Measurements from ENCODE around the gene CHIT1. TPM values are rescaled to one million over a fixed set of nuclear protein-coding genes. Genes with fewer than 3 reads are reported as not detected.

CHIT1 gene
- total RNA-seq, 1 donor: under 0.01 TPM

DNA sequence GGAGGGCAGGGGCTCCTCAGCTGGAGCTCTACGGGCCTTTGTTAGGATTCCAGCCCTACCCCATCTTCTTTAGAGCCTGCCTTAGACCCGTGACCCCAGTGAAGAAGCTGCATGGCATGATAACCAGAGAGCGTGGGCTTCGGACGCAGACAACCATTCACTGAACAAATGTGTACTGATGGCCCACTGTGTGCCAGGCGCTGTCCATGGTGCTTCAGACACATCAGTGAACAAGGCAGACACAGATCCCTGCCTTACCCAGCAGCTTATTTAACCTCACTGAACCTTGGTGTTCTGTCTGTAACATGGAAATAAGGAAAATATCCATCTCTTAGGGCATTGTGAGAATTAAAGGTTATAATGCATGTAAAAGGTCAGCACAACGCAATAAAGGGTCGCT is 9.5 kb downstream of the CHIT1 start:
- DNase-seq (ENCODE audit: insufficient read length, low spot score, missing footprints): no peak
- H3K27me3 ChIP-seq (ENCODE audit: insufficient read depth, low read length): peaks cover 55% of the 10 kb centered on the region

DNA sequence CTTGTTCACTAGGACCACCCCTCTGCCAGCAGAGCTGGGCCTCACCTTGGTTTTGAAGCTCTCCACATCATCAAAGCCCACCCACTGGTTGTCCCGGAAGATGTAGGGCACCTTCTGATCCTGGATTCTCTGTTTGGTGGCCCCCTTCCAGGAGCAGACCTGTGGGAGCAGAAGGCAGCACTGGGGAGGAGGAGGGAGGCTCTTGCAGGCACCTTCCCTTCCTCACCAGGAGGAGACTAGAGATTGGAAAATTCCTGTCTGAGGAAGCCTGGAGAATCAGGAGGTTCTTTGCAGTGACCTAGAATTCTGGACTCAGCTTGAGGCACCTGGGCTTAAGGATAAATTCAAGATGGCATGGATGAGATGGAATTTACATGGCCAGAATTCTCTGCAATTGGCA is 10.3 kb downstream of the CHIT1 start:
- H3K27ac ChIP-seq (ENCODE audit: low read depth, low read length): no peak overlapping the region
- H3K4me3 ChIP-seq (ENCODE audit: insufficient read depth, low read length): no peak overlapping the region
- DNase-seq (ENCODE audit: insufficient read length, low spot score, missing footprints): no peak
- no peaks in the 10 kb centered on the region for H4K20me1 ChIP-seq (ENCODE audit: insufficient read depth, low read length)
- no peaks in the 10 kb centered on the region for H3K36me3 ChIP-seq (ENCODE audit: insufficient read depth, low read length)
- H3K4me1 ChIP-seq (ENCODE audit: insufficient read depth, low read length): peaks cover 6% of the 10 kb centered on the region
- TF ChIP-seq, protein P1, sequence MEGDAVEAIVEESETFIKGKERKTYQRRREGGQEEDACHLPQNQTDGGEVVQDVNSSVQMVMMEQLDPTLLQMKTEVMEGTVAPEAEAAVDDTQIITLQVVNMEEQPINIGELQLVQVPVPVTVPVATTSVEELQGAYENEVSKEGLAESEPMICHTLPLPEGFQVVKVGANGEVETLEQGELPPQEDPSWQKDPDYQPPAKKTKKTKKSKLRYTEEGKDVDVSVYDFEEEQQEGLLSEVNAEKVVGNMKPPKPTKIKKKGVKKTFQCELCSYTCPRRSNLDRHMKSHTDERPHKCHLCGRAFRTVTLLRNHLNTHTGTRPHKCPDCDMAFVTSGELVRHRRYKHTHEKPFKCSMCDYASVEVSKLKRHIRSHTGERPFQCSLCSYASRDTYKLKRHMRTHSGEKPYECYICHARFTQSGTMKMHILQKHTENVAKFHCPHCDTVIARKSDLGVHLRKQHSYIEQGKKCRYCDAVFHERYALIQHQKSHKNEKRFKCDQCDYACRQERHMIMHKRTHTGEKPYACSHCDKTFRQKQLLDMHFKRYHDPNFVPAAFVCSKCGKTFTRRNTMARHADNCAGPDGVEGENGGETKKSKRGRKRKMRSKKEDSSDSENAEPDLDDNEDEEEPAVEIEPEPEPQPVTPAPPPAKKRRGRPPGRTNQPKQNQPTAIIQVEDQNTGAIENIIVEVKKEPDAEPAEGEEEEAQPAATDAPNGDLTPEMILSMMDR (IDR thresholded peaks at IDR 0.05; ENCODE audit: extremely low read depth, low read depth, low read length): no peak
- no peak overlapping the region for H3K4me2 ChIP-seq (ENCODE audit: insufficient read depth, low read length)
- no peaks in the 10 kb centered on the region for H3K9me3 ChIP-seq (ENCODE audit: low read depth, low read length)
- peaks cover 48% of the 10 kb centered on the region for H3K27me3 ChIP-seq (ENCODE audit: insufficient read depth, low read length)
- H2AFZ ChIP-seq (ENCODE audit: low read length): no peak overlapping the region
- H3K79me2 ChIP-seq (ENCODE audit: insufficient read depth, low read length): no peaks in the 10 kb centered on the region

More for the DNA sequence above, 9.5 kb downstream of the CHIT1 start:
- Histone ChIP-seq H3K4me3 (ENCODE audit: insufficient read depth, low read length) (no peak overlapping the region), H3K4me1 (ENCODE audit: insufficient read depth, low read length) (peaks cover 6% of the 10 kb centered on the region), H3K27ac (ENCODE audit: low read depth, low read length) (no peak overlapping the region), H2AFZ (ENCODE audit: low read length) (no peak overlapping the region), H3K9me3 (ENCODE audit: low read depth, low read length) (no peaks in the 10 kb centered on the region), H3K4me2 (ENCODE audit: insufficient read depth, low read length) (no peak overlapping the region), H4K20me1 (ENCODE audit: insufficient read depth, low read length) (no peaks in the 10 kb centered on the region), H3K36me3 (ENCODE audit: insufficient read depth, low read length) (no peaks in the 10 kb centered on the region), H3K79me2 (ENCODE audit: insufficient read depth, low read length) (no peaks in the 10 kb centered on the region)
- TF ChIP-seq, protein P1 (IDR thresholded peaks at IDR 0.05; ENCODE audit: extremely low read depth, low read depth, low read length): no peak

DNA sequence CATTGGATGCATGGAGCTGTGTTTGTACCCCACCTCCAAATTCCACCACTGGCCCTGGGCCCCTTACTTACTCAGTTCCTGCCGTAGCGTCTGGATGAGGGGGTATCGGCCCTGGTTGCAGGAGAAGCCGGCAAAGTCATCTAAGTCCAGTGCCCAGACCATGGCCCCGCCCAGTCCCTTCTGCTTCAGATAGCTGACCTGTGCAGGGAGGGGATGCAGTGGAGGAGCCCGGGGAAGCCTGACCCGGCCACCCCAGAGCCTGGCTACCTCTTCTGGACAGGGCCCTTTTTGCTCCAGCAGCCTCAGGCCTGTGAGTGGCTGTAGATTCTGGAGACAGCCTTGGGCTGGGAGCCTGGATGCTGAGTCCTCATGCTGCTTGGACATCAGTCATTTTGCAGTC is 11.8 kb downstream of the CHIT1 start:
- Histone ChIP-seq H3K27me3 (ENCODE audit: insufficient read depth, low read length) (peaks cover 33% of the 10 kb centered on the region), H3K4me2 (ENCODE audit: insufficient read depth, low read length) (no peak overlapping the region), H2AFZ (ENCODE audit: low read length) (no peak overlapping the region), H3K36me3 (ENCODE audit: insufficient read depth, low read length) (no peaks in the 10 kb centered on the region), H4K20me1 (ENCODE audit: insufficient read depth, low read length) (no peaks in the 10 kb centered on the region), H3K79me2 (ENCODE audit: insufficient read depth, low read length) (no peaks in the 10 kb centered on the region), H3K4me1 (ENCODE audit: insufficient read depth, low read length) (peaks cover 6% of the 10 kb centered on the region), H3K4me3 (ENCODE audit: insufficient read depth, low read length) (no peak overlapping the region), H3K9me3 (ENCODE audit: low read depth, low read length) (no peaks in the 10 kb centered on the region), H3K27ac (ENCODE audit: low read depth, low read length) (no peak overlapping the region)
- no peak for DNase-seq (ENCODE audit: insufficient read length, low spot score, missing footprints)
- TF ChIP-seq, protein P1 (IDR thresholded peaks at IDR 0.05; ENCODE audit: extremely low read depth, low read depth, low read length): no peak

DNA sequence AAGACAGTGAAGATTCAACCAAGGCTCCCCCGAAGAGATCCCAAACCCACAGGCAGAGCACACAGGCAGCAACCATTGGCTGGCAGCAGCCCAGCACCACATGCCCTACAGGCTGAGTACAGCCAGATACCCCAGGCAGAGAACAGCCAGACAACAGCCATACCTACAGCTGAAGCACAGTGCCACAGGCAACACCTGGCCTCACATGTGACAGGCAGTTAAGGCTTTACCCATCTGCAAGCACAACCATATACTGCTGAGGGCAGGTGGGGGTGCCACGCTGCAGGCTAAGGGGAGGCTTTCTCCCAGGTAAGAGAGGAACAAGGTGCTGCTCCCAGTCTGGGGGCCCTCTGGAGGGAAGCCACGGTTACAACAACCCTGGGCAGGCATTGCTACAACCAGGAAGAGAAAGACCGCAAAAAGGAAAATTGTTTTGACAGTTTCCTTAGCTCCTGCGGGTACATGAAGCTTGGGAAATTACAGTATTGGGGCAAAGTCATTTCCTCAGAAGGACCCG is 12.3 kb downstream of the CHIT1 start:
- Histone ChIP-seq H3K36me3 (ENCODE audit: insufficient read depth, low read length) (no peaks in the 10 kb centered on the region), H4K20me1 (ENCODE audit: insufficient read depth, low read length) (no peaks in the 10 kb centered on the region), H3K4me2 (ENCODE audit: insufficient read depth, low read length) (no peak overlapping the region), H3K4me1 (ENCODE audit: insufficient read depth, low read length) (peaks cover 6% of the 10 kb centered on the region), H3K27ac (ENCODE audit: low read depth, low read length) (no peak overlapping the region), H2AFZ (ENCODE audit: low read length) (no peak overlapping the region), H3K4me3 (ENCODE audit: insufficient read depth, low read length) (no peak overlapping the region), H3K9me3 (ENCODE audit: low read depth, low read length) (no peaks in the 10 kb centered on the region), H3K27me3 (ENCODE audit: insufficient read depth, low read length) (peaks cover 30% of the 10 kb centered on the region), H3K79me2 (ENCODE audit: insufficient read depth, low read length) (no peaks in the 10 kb centered on the region)
- DNase-seq (ENCODE audit: insufficient read length, low spot score, missing footprints): no peak
- TF ChIP-seq, protein P1 (IDR thresholded peaks at IDR 0.05; ENCODE audit: extremely low read depth, low read depth, low read length): peak; percentile 16

Measured in osteoblast (primary cell).